ENCODE measurements around the gene ILKAP.

Gene ILKAP

DNA sequence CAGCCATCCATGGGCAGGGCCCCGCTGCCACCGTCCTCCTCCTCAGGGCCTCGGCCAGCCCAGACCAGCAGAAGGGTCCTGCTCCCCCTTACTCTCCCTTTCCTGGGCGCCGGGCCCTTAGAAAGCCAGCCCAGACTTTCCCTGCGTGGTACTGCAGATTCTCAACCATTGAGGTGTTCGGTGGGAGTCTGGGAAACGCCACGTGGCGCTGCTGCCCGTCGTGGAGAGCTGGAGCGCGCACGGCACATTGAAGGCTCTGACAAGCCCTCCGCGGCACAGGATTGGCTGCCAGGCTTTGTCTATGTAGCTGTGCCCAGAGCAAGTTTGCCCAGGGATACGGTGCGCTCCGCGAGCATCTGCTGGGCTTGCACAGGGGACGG, 75.4 kb downstream of the ILKAP start:
- TF ChIP-seq, protein P1, sequence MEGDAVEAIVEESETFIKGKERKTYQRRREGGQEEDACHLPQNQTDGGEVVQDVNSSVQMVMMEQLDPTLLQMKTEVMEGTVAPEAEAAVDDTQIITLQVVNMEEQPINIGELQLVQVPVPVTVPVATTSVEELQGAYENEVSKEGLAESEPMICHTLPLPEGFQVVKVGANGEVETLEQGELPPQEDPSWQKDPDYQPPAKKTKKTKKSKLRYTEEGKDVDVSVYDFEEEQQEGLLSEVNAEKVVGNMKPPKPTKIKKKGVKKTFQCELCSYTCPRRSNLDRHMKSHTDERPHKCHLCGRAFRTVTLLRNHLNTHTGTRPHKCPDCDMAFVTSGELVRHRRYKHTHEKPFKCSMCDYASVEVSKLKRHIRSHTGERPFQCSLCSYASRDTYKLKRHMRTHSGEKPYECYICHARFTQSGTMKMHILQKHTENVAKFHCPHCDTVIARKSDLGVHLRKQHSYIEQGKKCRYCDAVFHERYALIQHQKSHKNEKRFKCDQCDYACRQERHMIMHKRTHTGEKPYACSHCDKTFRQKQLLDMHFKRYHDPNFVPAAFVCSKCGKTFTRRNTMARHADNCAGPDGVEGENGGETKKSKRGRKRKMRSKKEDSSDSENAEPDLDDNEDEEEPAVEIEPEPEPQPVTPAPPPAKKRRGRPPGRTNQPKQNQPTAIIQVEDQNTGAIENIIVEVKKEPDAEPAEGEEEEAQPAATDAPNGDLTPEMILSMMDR (IDR thresholded peaks at IDR 0.05; ENCODE audit: low read depth, low read length), result no peak
- no peak overlapping the region for H3K4me3 ChIP-seq (ENCODE audit: low read depth, low read length)

DNA sequence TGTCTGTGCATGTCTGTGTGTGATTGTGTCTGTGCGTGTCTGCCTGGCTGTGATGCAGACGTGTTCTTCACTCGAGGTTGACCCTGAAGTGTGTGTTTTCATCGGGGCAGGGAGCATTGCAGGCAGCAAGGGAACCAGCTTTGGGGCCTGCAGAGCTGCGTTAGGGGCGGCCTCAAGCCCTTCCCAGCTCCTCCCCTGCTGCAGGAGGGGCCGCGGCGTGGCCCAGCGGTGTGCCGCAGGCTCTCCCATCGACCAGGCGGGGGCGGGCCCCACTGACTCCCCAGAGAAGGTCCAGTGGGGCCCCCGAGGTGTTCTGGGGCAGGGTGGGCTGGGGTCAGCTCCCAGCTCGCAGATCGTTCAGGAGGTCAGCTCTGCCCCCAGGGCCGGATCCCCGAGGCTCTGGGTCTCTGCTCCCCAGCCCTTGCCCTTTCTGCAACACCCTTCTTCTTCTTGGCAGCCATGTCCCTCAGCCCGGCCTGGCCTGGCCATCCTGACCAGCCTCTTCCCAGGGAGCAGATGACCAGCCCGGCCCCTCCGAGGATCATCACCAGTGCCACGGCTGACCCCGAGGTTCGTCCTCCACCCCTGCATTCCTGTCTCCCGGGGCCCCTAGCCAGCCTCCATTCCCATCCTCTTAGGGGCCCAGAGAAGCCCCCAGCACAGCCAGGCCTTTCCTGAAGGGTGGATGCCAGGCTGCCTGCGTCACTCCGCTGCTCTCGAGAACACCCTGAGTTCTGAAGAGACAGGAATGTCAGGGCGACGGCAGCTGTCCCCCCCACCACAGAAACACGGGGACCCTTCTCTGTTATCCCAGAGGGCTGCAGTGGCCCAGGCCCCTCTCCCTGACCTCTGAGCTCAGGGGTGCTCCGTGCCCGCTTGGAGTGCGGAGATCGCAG, 76.1 kb downstream of the ILKAP start:
- no peak overlapping the region for H3K4me3 ChIP-seq (ENCODE audit: low read depth, low read length)
- TF ChIP-seq, protein P1 (IDR thresholded peaks at IDR 0.05; ENCODE audit: low read depth, low read length), result no peak

DNA sequence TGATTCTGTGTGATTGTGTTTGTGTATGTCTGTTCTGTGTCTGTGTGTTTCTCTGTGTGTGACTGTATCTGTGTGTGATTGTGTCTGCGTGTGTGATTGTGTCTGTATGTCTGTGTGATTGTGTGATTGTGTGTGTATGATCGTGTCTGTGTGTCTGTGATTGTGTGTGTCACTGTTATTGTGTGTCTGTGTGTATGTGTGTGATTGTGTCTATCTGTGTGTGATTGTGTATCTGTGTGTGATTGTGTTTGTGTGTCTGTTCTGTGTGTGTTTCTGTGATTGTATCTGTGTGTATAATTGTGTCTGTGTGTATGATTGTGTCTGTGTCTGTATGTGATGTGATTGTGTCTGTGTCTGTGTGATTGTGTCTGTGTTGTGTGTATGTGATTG, 76.7 kb downstream of the ILKAP start:
- TF ChIP-seq, protein P1 (IDR thresholded peaks at IDR 0.05; ENCODE audit: low read depth, low read length), result no peak
- H3K4me3 ChIP-seq (ENCODE audit: low read depth, low read length), result no peak overlapping the region

DNA sequence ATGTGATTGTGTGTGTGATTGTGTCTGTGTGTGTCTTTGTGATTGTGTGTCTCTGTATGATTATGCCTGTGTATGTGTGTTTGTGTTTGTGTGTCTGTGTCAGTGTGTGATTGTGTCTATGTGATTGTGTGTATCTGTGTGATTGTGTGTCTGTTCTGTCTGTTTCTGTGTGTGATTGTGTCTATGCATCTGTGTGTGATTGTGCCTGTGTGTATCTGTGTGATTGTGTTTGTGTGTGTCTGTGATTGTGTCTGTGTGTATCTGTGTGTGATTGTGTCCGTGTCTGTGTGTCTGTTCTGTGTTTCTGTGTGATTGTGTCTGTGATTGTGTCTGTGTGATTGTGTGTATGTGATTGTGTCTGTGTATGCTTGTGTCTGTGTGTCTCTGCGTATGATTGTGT, 77.2 kb downstream of the ILKAP start:
- no peak overlapping the region for H3K4me3 ChIP-seq (ENCODE audit: low read depth, low read length)
- TF ChIP-seq, protein P1 (IDR thresholded peaks at IDR 0.05; ENCODE audit: low read depth, low read length), result no peak

DNA sequence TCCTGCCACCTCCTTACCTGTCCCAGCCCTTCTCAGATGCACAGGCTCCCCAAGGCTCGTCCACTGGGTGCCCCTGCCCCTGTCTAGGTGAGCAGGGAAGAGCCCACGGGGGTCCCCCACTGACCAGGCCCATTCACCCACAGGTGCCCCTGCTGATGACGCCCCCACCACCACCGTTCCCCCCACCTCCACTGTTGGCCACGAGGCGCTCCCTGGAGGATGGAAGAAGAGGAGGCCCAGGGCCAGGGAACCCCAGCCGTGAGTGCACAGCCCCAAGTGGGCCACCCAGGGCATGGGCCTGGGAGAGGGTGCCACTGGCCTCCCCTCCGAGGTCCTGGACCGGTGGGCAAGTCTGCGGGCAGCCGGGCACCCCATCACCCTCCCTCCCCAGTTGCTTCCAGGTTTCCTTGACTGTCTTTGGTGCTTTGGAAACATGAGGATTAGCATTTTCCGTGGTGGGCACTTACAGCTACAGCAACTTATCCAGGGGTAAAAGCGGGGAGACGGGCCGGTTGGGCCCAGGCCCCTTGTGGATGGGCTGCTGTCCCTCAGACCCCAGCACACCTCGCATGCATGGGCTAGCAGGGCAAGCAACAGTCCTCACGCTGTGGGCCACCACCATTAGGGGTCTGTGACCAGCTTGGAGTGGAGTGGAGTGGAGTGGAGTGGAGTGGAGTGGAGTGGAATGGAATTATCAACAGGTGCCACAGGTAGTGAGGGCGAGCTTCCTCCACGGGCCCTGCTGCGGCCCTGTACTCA, 78.2 kb downstream of the ILKAP start:
- TF ChIP-seq, protein P1 (IDR thresholded peaks at IDR 0.05; ENCODE audit: low read depth, low read length), result no peak
- no peak overlapping the region for H3K4me3 ChIP-seq (ENCODE audit: low read depth, low read length)

GRCh38 chr2:238124488-238125126, 78.9 kb downstream of the ILKAP start:
- TF ChIP-seq, protein P1 (IDR thresholded peaks at IDR 0.05; ENCODE audit: low read depth, low read length), result no peak
- H3K4me3 ChIP-seq (ENCODE audit: low read depth, low read length), result no peak overlapping the region

Measured in WI38 (cell line).